ENCODE measurements around the gene ENOX1.

ENOX1 gene

DNA sequence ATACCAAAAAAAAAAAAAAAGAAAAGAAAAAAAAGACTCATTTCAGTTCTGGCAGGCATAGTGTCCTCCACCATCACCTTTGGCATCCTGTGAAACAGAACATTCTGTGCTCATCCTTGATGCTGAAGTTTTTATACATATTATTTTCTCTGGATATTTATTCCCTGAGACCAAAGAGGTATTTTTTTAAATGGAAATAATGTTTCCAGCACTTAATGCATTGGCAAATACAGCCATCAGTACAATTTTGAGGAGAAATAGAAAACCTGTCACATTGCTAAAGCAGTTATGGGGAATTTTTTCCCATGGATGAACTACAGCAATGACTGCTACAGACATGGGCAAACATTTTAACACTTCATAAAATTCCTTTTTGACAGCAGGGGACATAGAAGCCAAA lies 451.0 kb downstream of the ENOX1 start:
- no peak overlapping the region for H3K27ac ChIP-seq
- no peaks in the 10 kb centered on the region for H3K27me3 ChIP-seq
- no peaks in the 10 kb centered on the region for H3K36me3 ChIP-seq
- intact Hi-C loops (cut with DNase I; ENCODE audit: low total_unique reads): no loop called here
- no peak for DNase-seq
- TF ChIP-seq, protein P1, sequence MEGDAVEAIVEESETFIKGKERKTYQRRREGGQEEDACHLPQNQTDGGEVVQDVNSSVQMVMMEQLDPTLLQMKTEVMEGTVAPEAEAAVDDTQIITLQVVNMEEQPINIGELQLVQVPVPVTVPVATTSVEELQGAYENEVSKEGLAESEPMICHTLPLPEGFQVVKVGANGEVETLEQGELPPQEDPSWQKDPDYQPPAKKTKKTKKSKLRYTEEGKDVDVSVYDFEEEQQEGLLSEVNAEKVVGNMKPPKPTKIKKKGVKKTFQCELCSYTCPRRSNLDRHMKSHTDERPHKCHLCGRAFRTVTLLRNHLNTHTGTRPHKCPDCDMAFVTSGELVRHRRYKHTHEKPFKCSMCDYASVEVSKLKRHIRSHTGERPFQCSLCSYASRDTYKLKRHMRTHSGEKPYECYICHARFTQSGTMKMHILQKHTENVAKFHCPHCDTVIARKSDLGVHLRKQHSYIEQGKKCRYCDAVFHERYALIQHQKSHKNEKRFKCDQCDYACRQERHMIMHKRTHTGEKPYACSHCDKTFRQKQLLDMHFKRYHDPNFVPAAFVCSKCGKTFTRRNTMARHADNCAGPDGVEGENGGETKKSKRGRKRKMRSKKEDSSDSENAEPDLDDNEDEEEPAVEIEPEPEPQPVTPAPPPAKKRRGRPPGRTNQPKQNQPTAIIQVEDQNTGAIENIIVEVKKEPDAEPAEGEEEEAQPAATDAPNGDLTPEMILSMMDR (IDR thresholded peaks at IDR 0.05): no peak
- H3K9me3 ChIP-seq: no peaks in the 10 kb centered on the region
- no peak overlapping the region for H3K4me3 ChIP-seq
- peaks cover 0 to 16% (median 3%) of the 10 kb centered on the region in 4 donors for H3K4me1 ChIP-seq

DNA sequence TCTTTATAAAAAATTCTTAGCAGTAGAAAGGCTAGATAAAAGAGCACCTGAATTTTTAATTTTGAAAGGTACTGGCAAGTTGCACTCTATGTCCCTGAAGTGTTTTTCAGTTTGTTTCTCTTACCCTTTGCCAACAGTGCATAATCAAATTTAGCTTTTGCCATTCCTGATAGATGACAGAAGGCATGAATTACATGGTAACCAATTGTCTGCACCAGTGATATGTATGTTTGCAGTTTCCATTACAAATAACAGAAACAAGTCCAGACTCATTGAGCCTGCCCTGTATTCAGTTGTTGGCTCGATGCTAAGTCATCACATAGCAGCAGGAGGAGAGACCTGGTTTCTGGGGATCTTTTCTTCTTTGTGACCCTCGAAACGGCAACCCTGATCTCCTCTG lies 453.6 kb downstream of the ENOX1 start:
- no peaks in the 10 kb centered on the region for H3K36me3 ChIP-seq
- H3K27ac ChIP-seq: no peak overlapping the region
- TF ChIP-seq, protein P1 (IDR thresholded peaks at IDR 0.05): no peak
- DNase-seq: no peak
- intact Hi-C loops (cut with DNase I; ENCODE audit: low total_unique reads): no loop called here
- H3K4me1 ChIP-seq: peaks cover 0 to 16% (median 3%) of the 10 kb centered on the region in 4 donors
- no peaks in the 10 kb centered on the region for H3K9me3 ChIP-seq
- H3K27me3 ChIP-seq: no peaks in the 10 kb centered on the region
- no peak overlapping the region for H3K4me3 ChIP-seq

DNA sequence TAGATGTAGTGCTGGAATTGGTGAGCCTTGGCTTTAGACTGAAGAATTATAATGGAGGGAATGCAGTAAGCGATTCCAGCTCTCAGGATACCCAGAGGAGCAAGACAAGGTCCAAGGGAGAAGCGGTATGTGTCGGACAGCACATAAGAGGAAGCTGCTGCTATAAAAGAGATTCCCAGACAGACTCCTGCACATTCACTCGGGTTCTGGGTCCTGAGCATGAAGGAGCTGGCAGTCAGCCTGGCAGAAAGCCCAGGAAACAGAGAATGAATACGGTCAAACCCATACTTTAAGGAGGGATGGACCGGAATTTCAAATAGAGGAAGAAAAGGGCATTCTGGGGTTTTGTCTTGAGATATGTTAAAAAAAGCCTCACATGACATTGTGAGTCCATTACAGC lies 455.1 kb downstream of the ENOX1 start:
- H3K9me3 ChIP-seq: no peaks in the 10 kb centered on the region
- peaks cover 0 to 16% (median 3%) of the 10 kb centered on the region in 4 donors for H3K4me1 ChIP-seq
- no peaks in the 10 kb centered on the region for H3K27me3 ChIP-seq
- no peaks in the 10 kb centered on the region for H3K36me3 ChIP-seq
- no peak for DNase-seq
- intact Hi-C loops (cut with DNase I; ENCODE audit: low total_unique reads): no loop called here
- no peak overlapping the region for H3K4me3 ChIP-seq
- TF ChIP-seq, protein P1 (IDR thresholded peaks at IDR 0.05): no peak
- H3K27ac ChIP-seq: no peak overlapping the region

DNA sequence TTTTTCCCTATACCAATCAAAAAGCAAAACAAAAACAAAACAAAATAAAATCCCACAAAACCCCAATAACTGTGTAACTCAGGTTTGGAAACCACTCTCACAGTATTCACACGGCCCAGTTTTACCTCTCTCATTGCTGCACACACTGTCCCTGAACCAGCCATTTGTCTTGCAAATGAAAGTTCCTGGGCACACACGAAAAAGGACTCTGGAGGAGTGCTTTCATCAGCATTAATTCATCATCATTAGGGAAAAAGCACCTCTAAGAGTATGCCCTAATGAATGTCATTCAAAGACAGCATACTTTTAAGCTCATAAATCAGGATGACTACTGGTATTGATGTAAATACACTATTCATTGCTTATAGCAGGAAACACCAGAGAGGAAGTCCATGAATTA lies 457.1 kb downstream of the ENOX1 start:
- Histone ChIP-seq H3K27me3 (no peaks in the 10 kb centered on the region), H3K9me3 (no peaks in the 10 kb centered on the region), H3K36me3 (no peaks in the 10 kb centered on the region), H3K4me1 (peaks cover 0 to 9% (median 1%) of the 10 kb centered on the region in 4 donors), H3K27ac (no peak overlapping the region), H3K4me3 (no peak overlapping the region)
- TF ChIP-seq, protein P1 (IDR thresholded peaks at IDR 0.05): no peak
- intact Hi-C loops (cut with DNase I; ENCODE audit: low total_unique reads): no loop called here
- DNase-seq: no peak

DNA sequence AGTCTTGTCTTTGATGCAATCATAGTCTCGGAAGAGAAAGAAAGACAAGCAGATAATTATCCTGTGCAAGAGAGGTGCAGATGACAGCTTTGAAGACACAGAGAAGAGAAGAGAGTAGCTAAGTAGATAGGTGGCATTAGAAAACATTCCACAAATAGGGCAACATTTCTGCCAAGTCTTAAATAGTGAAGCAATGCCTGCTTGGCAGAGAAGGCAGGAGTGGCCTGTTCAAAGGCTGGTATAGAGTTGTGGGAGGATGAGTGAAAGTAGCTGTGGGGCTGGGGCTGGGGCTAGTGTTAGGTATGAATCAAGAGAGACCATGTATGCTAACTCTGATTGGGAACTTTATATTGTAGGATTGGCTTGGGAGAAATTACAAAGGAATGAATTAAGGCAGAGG lies 457.9 kb downstream of the ENOX1 start:
- H3K27me3 ChIP-seq: no peaks in the 10 kb centered on the region
- no peak for DNase-seq

More for the DNA sequence above, 457.9 kb downstream of the ENOX1 start:
- Histone ChIP-seq H3K36me3 (no peaks in the 10 kb centered on the region), H3K4me1 (peaks cover 0 to 9% (median 1%) of the 10 kb centered on the region in 4 donors), H3K4me3 (no peak overlapping the region), H3K9me3 (no peaks in the 10 kb centered on the region), H3K27ac (no peak overlapping the region)
- intact Hi-C loops (cut with DNase I; ENCODE audit: low total_unique reads): no loop called here
- TF ChIP-seq, protein P1 (IDR thresholded peaks at IDR 0.05): no peak

All from tibial artery (tissue), 4 donors.